Activated CD8-positive, alpha-beta T cell treated with anti-CD3 and anti-CD28 coated beads for 36 hours (primary cell): ENCODE measurements around the gene RB1. TPM values are rescaled to one million over a fixed set of nuclear protein-coding genes. Genes with fewer than 3 reads are reported as not detected.
A peak's percentile ranks its signal among the peaks of the same experiment; 100 is the strongest.

Experiments used
- ATAC-seq: fragments of 200-7000 bp; cut with Tn5 transposase; one replicate; pipeline ENCODE4 v1.10.0; 2021; ENCODE audit warnings: mild to moderate bottlenecking, moderate library complexity
- CTCF ChIA-PET: fragments of 350-600 bp; sonication (Branson Sonifier 250); formaldehyde crosslinking; loops from one replicate; lab custom pipeline; 2021; ENCODE audit warnings: antibody characterized with exemption; lab: Charles Lee
- POLR2A ChIA-PET: fragments of 350-600 bp; sonication (Branson Sonifier 250); formaldehyde crosslinking; loops from one replicate; lab custom pipeline; 2021; ENCODE audit warnings: antibody characterized with exemption; lab: Charles Lee
- DNase-seq: peaks from one replicate; pipeline ENCODE4 v3.0.0-alpha.2; 2020
- H3K27ac Mint-ChIP-seq: one replicate; pipeline ENCODE4 v1.8.0; 2021; ENCODE audit warnings: mild to moderate bottlenecking, mixed read lengths
- H3K27me3 Mint-ChIP-seq: one replicate; pipeline ENCODE4 v1.8.0; 2021; ENCODE audit warnings: mixed read lengths
- H3K36me3 Mint-ChIP-seq: one replicate; pipeline ENCODE4 v1.8.0; 2021; ENCODE audit warnings: low read depth, mixed read lengths
- H3K4me1 Mint-ChIP-seq: one replicate; pipeline ENCODE4 v1.8.0; 2021; ENCODE audit warnings: low read depth, mixed read lengths
- H3K4me3 Mint-ChIP-seq: one replicate; pipeline ENCODE4 v1.8.0; 2021; ENCODE audit warnings: mild to moderate bottlenecking, moderate library complexity, mixed read lengths
- H3K9me3 Mint-ChIP-seq: one replicate; pipeline ENCODE4 v1.8.0; 2021; ENCODE audit warnings: mixed read lengths
- CTCF ChIP-seq: fragments of 200-600 bp; IDR thresholded peaks from one replicate; pipeline ENCODE4 v1.8.0; 2022; ENCODE audit warnings: antibody characterized with exemption, mild to moderate bottlenecking
- intact Hi-C: fragments of 100-400 bp; cut with micrococcal nuclease; formaldehyde crosslinking; loops from one replicate; pipeline ENCODE4 v1.10.0; 2022
- total RNA-seq, 2 experiments: library from RNA; stranded (reverse); gene quantifications; one replicate each; pipeline ENCODE4 v1.2.3, GENCODE V29; 2021

Gene RB1
- total RNA-seq, 2 experiments from 2014 or later, result 26.4 to 29.2 TPM

GRCh38 chr13:48502601-48503319 is 199.2 kb downstream of the RB1 start:
- peaks cover 34% of the 10 kb centered on the region for H3K4me1 Mint-ChIP-seq
- no peak for ATAC-seq

GRCh38 chr13:48504606-48505005 is 201.1 kb downstream of the RB1 start:
- DNase-seq (no peak), ATAC-seq (no peak)
- H3K36me3 Mint-ChIP-seq, result no peaks in the 10 kb centered on the region
- H3K4me3 Mint-ChIP-seq, result no peak overlapping the region
- peaks cover 34% of the 10 kb centered on the region for H3K4me1 Mint-ChIP-seq
- no peaks in the 10 kb centered on the region for H3K27me3 Mint-ChIP-seq
- H3K9me3 Mint-ChIP-seq, result peaks cover 3% of the 10 kb centered on the region
- POLR2A ChIA-PET, result interaction anchor here (1.1 to 1.8 kb wide), 2 partner anchors 12 to 26 kb away, joined by 5 read pairs; no protein-coding TSS in a partner anchor
- intact Hi-C loops, result loop anchor here (2.0 to 10.0 kb wide), 2 partner anchors 58 to 270 kb away; partner anchors contain the start of gene ITM2B
- peak overlapping the region; percentile 92 for H3K27ac Mint-ChIP-seq
- TF ChIP-seq CTCF, result no peak
- CTCF ChIA-PET, result interaction anchor here (0.8 to 2.0 kb wide), 7 partner anchors 9 to 419 kb away, joined by 3 to 7 read pairs (median 4); no protein-coding TSS in a partner anchor

More at GRCh38 chr13:48502601-48503319, 199.2 kb downstream of the RB1 start:
- Mint-ChIP-seq H3K27ac (no peak overlapping the region), H3K9me3 (peaks cover 3% of the 10 kb centered on the region), H3K36me3 (no peaks in the 10 kb centered on the region), H3K27me3 (no peaks in the 10 kb centered on the region), H3K4me3 (no peak overlapping the region)
- intact Hi-C loops, result loop anchor here (10.0 kb wide), 1 partner anchor 268 kb away; the partner anchor contains the start of gene ITM2B
- no peak for DNase-seq
- TF ChIP-seq CTCF, result no peak
- ChIA-PET CTCF (interaction anchor here (0.6 kb wide), 1 partner anchor 507 kb away, joined by 3 read pairs; no protein-coding TSS in a partner anchor), POLR2A (interaction anchor here (1.8 kb wide), 1 partner anchor 10 kb away, joined by 5 read pairs; no protein-coding TSS in a partner anchor)

- Mint-ChIP-seq H3K27ac (peak overlapping the region; percentile 92), H3K27me3 (no peaks in the 10 kb centered on the region), H3K36me3 (no peaks in the 10 kb centered on the region), H3K4me1 (peaks cover 34% of the 10 kb centered on the region), H3K4me3 (peak overlapping the region; percentile 39), H3K9me3 (peaks cover 3% of the 10 kb centered on the region)
- intact Hi-C loops, result loop anchor here (2.0 to 10.0 kb wide), 2 partner anchors 58 to 270 kb away; partner anchors contain the start of gene ITM2B
- DNase-seq (peak; percentile 42), ATAC-seq (peak; percentile 43)
- ChIA-PET POLR2A (interaction anchor here (1.1 to 1.8 kb wide), 4 partner anchors 8 to 26 kb away, joined by 3 to 8 read pairs (median 5); no protein-coding TSS in a partner anchor), CTCF (interaction anchor here (0.8 to 2.0 kb wide), 8 partner anchors 10 to 419 kb away, joined by 3 to 7 read pairs (median 4); no protein-coding TSS in a partner anchor)
- TF ChIP-seq CTCF, result no peak
These were observed 201.5 kb downstream of the RB1 start for GRCh38 chr13:48505012-48505411.

GRCh38 chr13:48505597-48506091 is 202.1 kb downstream of the RB1 start:
- Mint-ChIP-seq H3K36me3 (no peaks in the 10 kb centered on the region), H3K4me3 (peak overlapping the region; percentile 39), H3K9me3 (peaks cover 3% of the 10 kb centered on the region), H3K27me3 (no peaks in the 10 kb centered on the region), H3K4me1 (peaks cover 34% of the 10 kb centered on the region), H3K27ac (peak overlapping the region; percentile 92)
- DNase-seq (peak; percentile 68), ATAC-seq (peak; percentile 76)
- CTCF ChIA-PET, result interaction anchor here (0.7 to 2.0 kb wide), 6 partner anchors 12 to 31 kb away, joined by 3 to 6 read pairs (median 4); partner anchors contain the start of gene RCBTB2
- intact Hi-C loops, result loop anchor here (2.0 to 10.0 kb wide), 2 partner anchors 57 to 271 kb away; partner anchors contain the start of gene ITM2B
- POLR2A ChIA-PET, result interaction anchor here (0.9 to 2.0 kb wide), 5 partner anchors 9 to 27 kb away, joined by 3 to 8 read pairs (median 5); partner anchors contain the start of gene RCBTB2
- no peak for TF ChIP-seq CTCF
